Peyer's patch (tissue), 4 donors: ENCODE measurements around the gene CLCN1. TPM values are rescaled to one million over a fixed set of nuclear protein-coding genes. Genes with fewer than 3 reads are reported as not detected.

ENCODE experiments used
- DNase-seq, 3 donors: peaks; one replicate each; pipeline ENCODE4 v3.0.0-alpha.2; 2017 to 2019
- H3K27ac ChIP-seq, 4 donors: fragments of 200-600 bp; sonication (generic); one replicate each; pipeline ENCODE4 v1.5.1; 2016 to 2019
- H3K27me3 ChIP-seq, 2 donors: fragments of 200-600 bp; sonication (generic); one replicate each; pipeline ENCODE4 v1.5.1; 2019
- H3K36me3 ChIP-seq, 3 donors: fragments of 200-600 bp; sonication (generic); one replicate each; pipeline ENCODE4 v1.5.1; 2016 to 2019
- H3K4me1 ChIP-seq, 4 donors: fragments of 200-600 bp; sonication (generic); one replicate each; pipeline ENCODE4 v1.5.1; 2016 to 2019
- H3K4me3 ChIP-seq, 4 donors: fragments of 200-600 bp; sonication (generic); 1 replicate in 3 of 4; 2 replicates in 1 of 4; pipeline ENCODE4 v1.5.1; 2016 to 2019; ENCODE audit warnings: mild to moderate bottlenecking in 1 of 4
- H3K9me3 ChIP-seq, 4 donors: fragments of 200-600 bp; sonication (generic); one replicate each; pipeline ENCODE4 v1.5.1; 2016 to 2019; ENCODE audit warnings: mild to moderate bottlenecking in 1 of 4
- POLR2A ChIP-seq, 2 donors: fragments of 450-650 bp; IDR thresholded peaks; one replicate each; pipeline ENCODE4 v1.5.1; 2017; ENCODE audit warnings: antibody characterized with exemption in 2 of 2, mild to moderate bottlenecking in 2 of 2, moderate library complexity in 2 of 2
- total RNA-seq, 4 donors: library from RNA; depleted of rRNA; stranded (reverse); fragments of >200 nt; gene quantifications; one replicate each; pipeline ENCODE4 v1.1.0, GENCODE V29; 2016
- TF ChIP-seq, protein P1 (sequence below), 6 experiments: fragments of 450-650 bp in 4 of 6; fragments of 200-600 bp in 2 of 6; sonication (generic) in 1 of 6; IDR thresholded peaks; one replicate each; pipeline ENCODE4 v1.5.1; 2017 to 2019; ENCODE audit warnings: antibody characterized with exemption in 6 of 6, mild to moderate bottlenecking in 3 of 6, moderate library complexity in 1 of 6

Gene CLCN1
- total RNA-seq, 4 donors from 2014 or later, result 1.1 to 6.5 (median 2.5) TPM; not detected in 1

DNA sequence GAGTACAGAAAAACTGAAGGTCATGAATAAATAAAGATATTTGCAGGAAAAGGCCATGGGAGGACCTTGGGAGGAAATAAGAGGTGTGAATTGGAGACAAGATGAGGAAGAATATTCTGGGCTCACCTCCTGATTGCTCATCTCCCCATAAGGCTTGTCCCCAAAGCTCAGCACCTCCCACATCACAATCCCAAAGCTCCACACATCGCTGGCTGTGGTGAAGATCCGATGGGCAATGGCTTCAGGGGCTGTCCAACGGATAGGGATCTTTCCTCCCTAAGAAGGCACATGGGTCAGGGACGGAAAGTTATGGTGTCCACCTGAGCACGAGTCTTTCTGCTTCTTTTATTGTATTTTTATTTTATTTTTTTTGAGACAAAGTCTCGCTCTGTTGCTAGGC is 78.2 kb downstream of the CLCN1 start:
- H3K4me1 ChIP-seq, result peaks cover 0 to 57% (median 2%) of the 10 kb centered on the region in 4 donors
- no peak for DNase-seq
- no peaks in the 10 kb centered on the region for H3K27me3 ChIP-seq
- H3K9me3 ChIP-seq, result no peaks in the 10 kb centered on the region
- no peak overlapping the region for H3K4me3 ChIP-seq
- no peak overlapping the region for H3K27ac ChIP-seq
- H3K36me3 ChIP-seq, result peaks cover 0 to 61% (median 0%) of the 10 kb centered on the region in 3 donors
- TF ChIP-seq, protein P1, sequence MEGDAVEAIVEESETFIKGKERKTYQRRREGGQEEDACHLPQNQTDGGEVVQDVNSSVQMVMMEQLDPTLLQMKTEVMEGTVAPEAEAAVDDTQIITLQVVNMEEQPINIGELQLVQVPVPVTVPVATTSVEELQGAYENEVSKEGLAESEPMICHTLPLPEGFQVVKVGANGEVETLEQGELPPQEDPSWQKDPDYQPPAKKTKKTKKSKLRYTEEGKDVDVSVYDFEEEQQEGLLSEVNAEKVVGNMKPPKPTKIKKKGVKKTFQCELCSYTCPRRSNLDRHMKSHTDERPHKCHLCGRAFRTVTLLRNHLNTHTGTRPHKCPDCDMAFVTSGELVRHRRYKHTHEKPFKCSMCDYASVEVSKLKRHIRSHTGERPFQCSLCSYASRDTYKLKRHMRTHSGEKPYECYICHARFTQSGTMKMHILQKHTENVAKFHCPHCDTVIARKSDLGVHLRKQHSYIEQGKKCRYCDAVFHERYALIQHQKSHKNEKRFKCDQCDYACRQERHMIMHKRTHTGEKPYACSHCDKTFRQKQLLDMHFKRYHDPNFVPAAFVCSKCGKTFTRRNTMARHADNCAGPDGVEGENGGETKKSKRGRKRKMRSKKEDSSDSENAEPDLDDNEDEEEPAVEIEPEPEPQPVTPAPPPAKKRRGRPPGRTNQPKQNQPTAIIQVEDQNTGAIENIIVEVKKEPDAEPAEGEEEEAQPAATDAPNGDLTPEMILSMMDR (IDR thresholded peaks at IDR 0.05), result no peak
- TF ChIP-seq POLR2A (IDR thresholded peaks at IDR 0.05), result no peak

DNA sequence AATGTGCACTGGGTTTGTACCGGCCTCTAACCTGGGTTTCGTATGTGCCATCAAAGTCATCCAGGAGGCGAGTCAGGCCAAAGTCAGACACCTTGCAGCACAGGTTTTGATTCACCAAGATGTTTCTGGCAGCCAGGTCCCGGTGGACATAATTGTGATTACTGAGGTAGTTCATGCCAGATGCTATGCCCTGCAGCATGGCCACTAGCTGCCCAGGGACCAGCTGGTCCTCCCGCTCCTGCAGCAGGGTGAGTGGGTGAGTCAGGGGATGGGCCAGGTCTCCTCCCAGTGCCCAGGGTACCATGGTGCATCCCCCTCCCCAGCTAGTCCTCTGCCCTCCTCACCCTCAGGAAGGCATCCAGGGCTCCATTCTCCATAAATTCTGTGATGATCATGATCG is 78.9 kb downstream of the CLCN1 start:
- H3K4me1 ChIP-seq, result peaks cover 0 to 57% (median 2%) of the 10 kb centered on the region in 4 donors
- DNase-seq, result peak in 1 of 3 donors; percentile 23
- no peaks in the 10 kb centered on the region for H3K27me3 ChIP-seq
- H3K36me3 ChIP-seq, result peaks cover 0 to 61% (median 0%) of the 10 kb centered on the region in 3 donors
- H3K4me3 ChIP-seq, result no peak overlapping the region
- TF ChIP-seq, protein P1 (IDR thresholded peaks at IDR 0.05), result no peak
- TF ChIP-seq POLR2A (IDR thresholded peaks at IDR 0.05), result no peak
- H3K9me3 ChIP-seq, result no peaks in the 10 kb centered on the region
- peak overlapping the region in 1 of 4 donors; percentile 19 for H3K27ac ChIP-seq

DNA sequence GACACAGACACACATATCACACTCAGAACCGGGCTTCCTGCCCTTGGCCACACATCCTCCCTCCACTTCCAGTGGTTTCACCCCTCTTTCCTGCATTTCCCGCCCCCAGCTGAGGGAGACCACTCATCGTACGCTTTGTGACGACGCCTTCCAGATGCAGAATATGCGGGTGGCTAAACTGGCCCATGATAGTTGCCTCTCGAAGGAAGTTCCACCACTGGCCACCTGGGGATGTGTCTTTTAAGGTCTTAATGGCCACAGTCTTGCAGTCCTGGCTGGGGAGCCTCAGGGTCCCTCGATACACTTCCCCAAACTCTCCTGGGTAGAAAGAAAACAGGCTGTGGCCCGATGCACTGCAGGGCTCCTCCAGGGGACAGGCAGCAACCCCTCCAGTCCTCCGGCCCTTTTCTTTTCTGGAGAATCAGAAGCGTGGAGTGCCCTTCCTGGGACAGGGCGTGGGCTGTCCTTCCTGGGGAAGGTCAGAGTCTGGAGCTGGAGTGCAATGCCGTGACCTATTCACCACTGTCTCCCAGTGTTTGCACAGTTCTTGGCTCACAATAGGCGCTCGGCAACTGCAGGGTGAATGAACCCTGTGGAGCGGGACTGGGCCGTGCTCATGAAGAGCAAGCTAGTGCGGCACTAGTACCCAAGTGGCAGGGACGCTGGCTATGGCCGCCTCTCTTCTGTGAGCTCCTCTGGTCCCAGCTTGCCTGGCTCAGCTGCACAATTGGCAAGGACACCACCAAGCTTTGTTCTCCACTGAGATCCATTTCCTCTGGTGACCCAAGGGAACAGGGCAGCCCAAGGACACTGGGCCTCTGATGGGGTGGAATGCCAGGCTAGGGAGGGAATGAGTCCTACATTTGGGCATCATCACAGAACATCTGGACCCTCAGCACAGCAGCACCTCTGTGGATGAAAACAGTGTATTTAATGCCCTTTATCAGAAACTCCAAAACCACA is 79.6 kb downstream of the CLCN1 start:
- Histone ChIP-seq H3K4me3 (no peak overlapping the region), H3K36me3 (peaks cover 0 to 56% (median 0%) of the 10 kb centered on the region in 3 donors), H3K9me3 (no peaks in the 10 kb centered on the region), H3K4me1 (peaks cover 0 to 57% (median 2%) of the 10 kb centered on the region in 4 donors), H3K27me3 (no peaks in the 10 kb centered on the region), H3K27ac (peak overlapping the region in 1 of 4 donors; percentile 19)
- DNase-seq, result peak in 2 of 3 donors; percentile 65 to 77
- TF ChIP-seq, protein P1 (IDR thresholded peaks at IDR 0.05), result peak in 3 of 6 experiments; percentile 23 to 38 (median 24)
- no peak for TF ChIP-seq POLR2A (IDR thresholded peaks at IDR 0.05)

DNA sequence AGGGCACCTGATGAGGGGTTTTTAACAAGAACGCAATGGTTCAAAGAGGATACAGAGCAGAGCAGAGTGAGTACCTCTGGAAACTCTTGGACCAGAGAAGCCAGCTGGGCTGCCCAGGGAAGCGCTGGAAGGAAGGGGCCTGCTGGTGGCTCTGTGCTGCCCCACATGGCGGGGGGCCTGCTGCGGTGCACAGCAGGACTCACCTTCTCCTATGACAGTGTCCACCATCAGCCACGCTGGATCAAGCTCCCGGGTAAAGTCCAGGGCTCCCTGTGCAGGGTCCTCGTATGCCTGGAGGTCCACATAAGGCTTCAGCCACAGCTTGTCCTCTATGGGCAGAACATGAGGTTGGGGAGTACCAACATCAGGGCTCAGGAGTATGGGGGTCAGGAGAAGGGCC is 80.3 kb downstream of the CLCN1 start:
- Histone ChIP-seq H3K27ac (no peak overlapping the region), H3K4me1 (peaks cover 0 to 50% (median 2%) of the 10 kb centered on the region in 4 donors), H3K9me3 (no peaks in the 10 kb centered on the region), H3K4me3 (no peak overlapping the region), H3K36me3 (peaks cover 0 to 49% (median 0%) of the 10 kb centered on the region in 3 donors), H3K27me3 (no peaks in the 10 kb centered on the region)
- TF ChIP-seq, protein P1 (IDR thresholded peaks at IDR 0.05), result no peak
- TF ChIP-seq POLR2A (IDR thresholded peaks at IDR 0.05), result no peak
- peak in 1 of 3 donors; percentile 40 for DNase-seq

DNA sequence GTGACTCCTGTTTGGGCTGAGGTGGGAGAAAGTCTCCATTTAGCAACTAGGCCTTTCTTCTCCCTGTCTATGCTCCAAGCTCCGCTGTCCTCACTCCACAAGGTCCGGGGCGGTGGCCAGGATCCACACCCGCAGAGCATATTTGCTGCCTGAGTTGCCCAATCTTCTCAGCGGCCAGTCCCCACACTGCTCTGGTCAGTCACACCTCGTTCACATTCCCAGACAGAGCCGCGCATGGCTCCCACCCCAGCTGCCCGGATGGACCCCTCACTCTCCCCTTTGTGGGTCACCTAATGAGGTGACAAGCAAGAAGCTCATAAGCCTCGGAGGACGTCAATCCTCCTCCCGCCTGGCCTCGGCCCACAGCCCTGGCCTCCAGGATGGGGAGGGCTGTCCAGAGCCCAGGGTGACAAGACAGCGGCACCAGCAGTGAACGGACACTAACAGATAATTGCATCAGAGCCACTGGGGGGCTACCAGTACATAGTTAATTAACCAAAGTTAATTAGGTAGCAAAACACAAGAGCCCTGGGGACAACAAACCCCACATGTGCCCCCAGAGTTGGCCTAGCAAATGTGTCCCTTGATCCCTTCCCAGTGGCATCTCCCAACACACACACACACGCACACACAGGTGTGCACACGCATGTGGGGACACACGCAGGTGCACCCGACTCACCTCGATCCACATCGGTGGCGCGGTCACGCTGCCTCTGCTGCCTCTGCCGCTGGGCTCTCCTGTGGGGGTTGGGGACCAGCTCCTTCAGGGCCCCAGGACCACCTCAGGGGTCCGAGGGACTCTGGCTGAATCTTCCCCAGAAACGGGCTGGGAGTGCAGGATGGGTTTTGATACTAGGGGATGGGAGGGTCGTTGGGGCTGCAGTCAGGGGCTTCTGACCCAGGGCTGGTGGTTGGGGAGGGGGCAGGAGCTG is 81.0 kb downstream of the CLCN1 start:
- Histone ChIP-seq H3K9me3 (no peaks in the 10 kb centered on the region), H3K36me3 (peaks cover 0 to 46% (median 0%) of the 10 kb centered on the region in 3 donors), H3K27me3 (no peaks in the 10 kb centered on the region), H3K4me3 (no peak overlapping the region), H3K27ac (no peak overlapping the region), H3K4me1 (peaks cover 0 to 43% (median under 1%) of the 10 kb centered on the region in 4 donors)
- TF ChIP-seq, protein P1 (IDR thresholded peaks at IDR 0.05), result no peak
- TF ChIP-seq POLR2A (IDR thresholded peaks at IDR 0.05), result no peak
- peak in 1 of 3 donors; percentile 47 for DNase-seq
